Mammary epithelial cell (primary cell): ENCODE results near the gene ADI1.

Source experiments
- EZH2 ChIP-seq: IDR thresholded peaks from 2 replicates; pipeline ENCODE4 v1.6.1; 2012; ENCODE audit warnings: low read length, inconsistent platforms, borderline replicate concordance
- TF ChIP-seq, protein P1 (sequence below), 2 donors: IDR thresholded peaks in 1 of 2; conservative IDR thresholded peaks in 1 of 2; 2 replicates each; pipeline ENCODE4 v1.5.1; 2011 to 2012; ENCODE audit warnings: inconsistent platforms in 2 of 2, low read length in 2 of 2, mild to moderate bottlenecking in 2 of 2, control low read depth in 1 of 2, low read depth in 1 of 2; ENCODE audit not compliant: insufficient read depth in 1 of 2; ENCODE audit errors: extremely low read depth in 1 of 2

DNA sequence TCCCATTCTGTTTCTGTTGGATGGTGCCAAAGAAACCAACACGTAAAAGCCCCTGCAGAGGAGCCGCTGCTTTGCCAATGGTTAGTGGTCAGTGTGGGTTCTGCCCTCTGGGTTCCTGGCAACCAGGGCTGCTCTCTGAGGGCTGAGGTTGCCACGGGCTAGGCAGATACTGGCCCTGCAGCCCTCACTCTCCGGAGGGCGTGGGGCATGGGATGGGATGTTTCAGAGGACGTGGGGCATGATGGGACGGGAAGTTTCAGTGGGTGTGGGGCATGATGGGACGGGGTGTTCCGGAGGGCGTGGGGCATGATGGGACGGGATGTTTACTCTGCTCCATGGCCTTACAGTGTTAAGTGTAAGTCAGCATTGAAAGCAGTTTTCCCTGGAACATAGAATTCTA is 34.2 kb downstream of the ADI1 start:
- TF ChIP-seq, protein P1, sequence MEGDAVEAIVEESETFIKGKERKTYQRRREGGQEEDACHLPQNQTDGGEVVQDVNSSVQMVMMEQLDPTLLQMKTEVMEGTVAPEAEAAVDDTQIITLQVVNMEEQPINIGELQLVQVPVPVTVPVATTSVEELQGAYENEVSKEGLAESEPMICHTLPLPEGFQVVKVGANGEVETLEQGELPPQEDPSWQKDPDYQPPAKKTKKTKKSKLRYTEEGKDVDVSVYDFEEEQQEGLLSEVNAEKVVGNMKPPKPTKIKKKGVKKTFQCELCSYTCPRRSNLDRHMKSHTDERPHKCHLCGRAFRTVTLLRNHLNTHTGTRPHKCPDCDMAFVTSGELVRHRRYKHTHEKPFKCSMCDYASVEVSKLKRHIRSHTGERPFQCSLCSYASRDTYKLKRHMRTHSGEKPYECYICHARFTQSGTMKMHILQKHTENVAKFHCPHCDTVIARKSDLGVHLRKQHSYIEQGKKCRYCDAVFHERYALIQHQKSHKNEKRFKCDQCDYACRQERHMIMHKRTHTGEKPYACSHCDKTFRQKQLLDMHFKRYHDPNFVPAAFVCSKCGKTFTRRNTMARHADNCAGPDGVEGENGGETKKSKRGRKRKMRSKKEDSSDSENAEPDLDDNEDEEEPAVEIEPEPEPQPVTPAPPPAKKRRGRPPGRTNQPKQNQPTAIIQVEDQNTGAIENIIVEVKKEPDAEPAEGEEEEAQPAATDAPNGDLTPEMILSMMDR (conservative IDR thresholded peaks at IDR 0.05 in 1 of 2, IDR thresholded peaks at IDR 0.05 in 1 of 2; ENCODE audit: extremely low read depth in 1 of 2, insufficient read depth in 1 of 2, low read depth in 1 of 2, low read length in 2 of 2): no peak
- TF ChIP-seq EZH2: no peak
